Uterus (tissue), 2 donors: ENCODE data around the gene RAB43.

Experiments
- CTCF ChIP-seq, 4 experiments: fragments of 200-600 bp in 2 of 4; fragments of 450-650 bp in 2 of 4; sonication (generic) in 2 of 4; IDR thresholded peaks; one replicate each; pipeline ENCODE4 v1.5.1; 2016 to 2019; ENCODE audit warnings: antibody characterized with exemption in 4 of 4, mild to moderate bottlenecking in 2 of 4, moderate library complexity in 1 of 4
- POLR2A ChIP-seq, 2 donors: fragments of 450-650 bp; IDR thresholded peaks; one replicate each; pipeline ENCODE4 v1.6.1; 2016; ENCODE audit warnings: antibody characterized with exemption in 2 of 2, mild to moderate bottlenecking in 1 of 2, moderate library complexity in 1 of 2

- TF ChIP-seq CTCF (IDR thresholded peaks at IDR 0.05) (no peak), POLR2A (IDR thresholded peaks at IDR 0.05) (no peak)
These were observed 45.2 kb upstream of the RAB43 start for GRCh38 chr3:129166579-129167332.
